HepG2 (cell line): ENCODE measurements around the gene ESRRB. TPM values are rescaled to one million over a fixed set of nuclear protein-coding genes. Genes with fewer than 3 reads are reported as not detected.

Experiments used
- ATF1 ChIP-seq: IDR thresholded peaks from 2 replicates; pipeline ENCODE4 v1.6.1; 2016; ENCODE audit warnings: mild to moderate bottlenecking, control low read depth
- CEBPB ChIP-seq: IDR thresholded peaks from 2 replicates; pipeline ENCODE4 v1.6.1; 2011; ENCODE audit warnings: low read depth, low read length, improper control_type of control experiment, borderline replicate concordance
- DNMT1 ChIP-seq: sonication (generic); formaldehyde crosslinking; IDR thresholded peaks from 2 replicates; pipeline ENCODE4 v1.5.1; 2020; ENCODE audit warnings: mild to moderate bottlenecking, missing genetic modification reagents
- EP300 ChIP-seq, 3 experiments: sonication (generic) in 1 of 3; formaldehyde crosslinking in 1 of 3; IDR thresholded peaks; 2 replicates each; pipeline versions ENCODE4 v1.5.1 to v1.6.1; 2011 to 2020; ENCODE audit warnings: low read depth in 2 of 3, low read length in 2 of 3, borderline replicate concordance in 1 of 3, improper control_type of control experiment in 1 of 3, mild to moderate bottlenecking in 1 of 3, missing genetic modification reagents in 1 of 3, moderate library complexity in 1 of 3
- ESRRA ChIP-seq: sonication (generic); formaldehyde crosslinking; IDR thresholded peaks from 2 replicates; pipeline ENCODE4 v1.5.1; 2020; ENCODE audit warnings: mild to moderate bottlenecking, low read depth, missing genetic modification reagents
- GFI1 ChIP-seq: sonication (generic); formaldehyde crosslinking; IDR thresholded peaks from 2 replicates; pipeline ENCODE4 v1.5.0; 2020; ENCODE audit warnings: missing genetic modification reagents, mild to moderate bottlenecking, borderline replicate concordance
- HDAC2 ChIP-seq: sonication (generic); formaldehyde crosslinking; IDR thresholded peaks from 2 replicates; pipeline ENCODE4 v1.4.0; 2020; ENCODE audit warnings: missing genetic modification reagents
- HIVEP1 ChIP-seq: sonication (generic); formaldehyde crosslinking; IDR thresholded peaks from 2 replicates; pipeline ENCODE4 v1.4.0; 2020; ENCODE audit warnings: mild to moderate bottlenecking, missing genetic modification reagents
- IKZF4 ChIP-seq: sonication (generic); formaldehyde crosslinking; IDR thresholded peaks from 2 replicates; pipeline ENCODE4 v1.5.1; 2020; ENCODE audit warnings: borderline replicate concordance, mild to moderate bottlenecking, low read depth, missing genetic modification reagents; ENCODE audit errors: not compliant biosample characterization
- ISX ChIP-seq: sonication (generic); formaldehyde crosslinking; conservative IDR thresholded peaks from 2 replicates; pipeline ENCODE4 v1.5.0; 2020; ENCODE audit warnings: missing genetic modification reagents
- KDM3A ChIP-seq: IDR thresholded peaks from 2 replicates; pipeline ENCODE4 v1.6.1; 2018; ENCODE audit warnings: low read depth, missing compliant biosample characterization
- RCOR2 ChIP-seq: IDR thresholded peaks from 2 replicates; pipeline ENCODE4 v1.6.1; 2016; ENCODE audit warnings: missing biosample characterization, missing genetic modification reagents
- RXRA ChIP-seq: sonication (generic); formaldehyde crosslinking; IDR thresholded peaks from 2 replicates; pipeline ENCODE4 v1.5.1; 2020; ENCODE audit warnings: missing genetic modification reagents
- RXRB ChIP-seq: IDR thresholded peaks from 2 replicates; pipeline ENCODE4 v1.6.1; 2016; ENCODE audit warnings: borderline replicate concordance, missing genetic modification reagents, missing compliant biosample characterization
- SMARCC2 ChIP-seq: fragments of 450-650 bp; IDR thresholded peaks from 2 replicates; pipeline ENCODE4 v1.6.1; 2017; ENCODE audit warnings: antibody characterized with exemption, mild to moderate bottlenecking
- STAT5B ChIP-seq: sonication (generic); formaldehyde crosslinking; IDR thresholded peaks from 2 replicates; pipeline ENCODE4 v1.4.0; 2020; ENCODE audit warnings: missing genetic modification reagents
- TAF1 ChIP-seq: sonication (generic); formaldehyde crosslinking; IDR thresholded peaks from 2 replicates; pipeline ENCODE4 v1.4.0; 2020; ENCODE audit warnings: missing genetic modification reagents
- TRIM22 ChIP-seq: fragments of 450-650 bp; IDR thresholded peaks from 2 replicates; pipeline ENCODE4 v1.6.1; 2017
- ZNF136 ChIP-seq: sonication (generic); formaldehyde crosslinking; IDR thresholded peaks from 2 replicates; pipeline ENCODE4 v1.8.1; 2022; ENCODE audit warnings: low read depth, mild to moderate bottlenecking, moderate library complexity, missing genetic modification reagents
- ZNF274 ChIP-seq: sonication (generic); formaldehyde crosslinking; IDR thresholded peaks from 2 replicates; pipeline ENCODE4 v1.5.1; 2020; ENCODE audit warnings: mild to moderate bottlenecking, missing genetic modification reagents
- ZNF34 ChIP-seq: sonication (generic); formaldehyde crosslinking; IDR thresholded peaks from 2 replicates; pipeline ENCODE4 v1.4.0; 2020; ENCODE audit warnings: mild to moderate bottlenecking, missing genetic modification reagents, borderline replicate concordance
- ZNF496 ChIP-seq: sonication (generic); formaldehyde crosslinking; IDR thresholded peaks from 2 replicates; pipeline ENCODE4 v1.8.1; 2023; ENCODE audit warnings: mild to moderate bottlenecking, moderate library complexity, missing genetic modification reagents; ENCODE audit not compliant: insufficient replicate concordance
- ZNF562 ChIP-seq: sonication (generic); formaldehyde crosslinking; IDR thresholded peaks from 2 replicates; pipeline ENCODE4 v1.8.0; 2022; ENCODE audit warnings: missing genetic modification reagents, borderline replicate concordance
- ZNF589 ChIP-seq: sonication (generic); formaldehyde crosslinking; conservative IDR thresholded peaks from 2 replicates; pipeline ENCODE4 v1.8.0; 2022; ENCODE audit warnings: mild to moderate bottlenecking, moderate library complexity, missing genetic modification reagents
- ZNF720 ChIP-seq: sonication (generic); formaldehyde crosslinking; IDR thresholded peaks from 2 replicates; pipeline ENCODE4 v1.4.0; 2020; ENCODE audit warnings: missing genetic modification reagents
- ZNF816 ChIP-seq: sonication (generic); formaldehyde crosslinking; IDR thresholded peaks from 2 replicates; pipeline ENCODE4 v1.8.0; 2022; ENCODE audit warnings: missing genetic modification reagents, mild to moderate bottlenecking, borderline replicate concordance
- polyA plus RNA-seq, 8 experiments: library from polyadenylated mRNA; depleted of rRNA in 3 of 8; stranded (reverse) in 7 of 8; unstranded in 1 of 8; fragments of >200 nt; fragmentation: Illumina TruSeq in 4 of 8; extraction: Trizol in 4 of 8; gene quantifications; 2 replicates each; pipeline versions ENCODE4 v1.2.1 to v1.2.3, GENCODE V29; 2011 to 2016; ENCODE audit warnings: low read depth in 4 of 8, missing spikeins in 1 of 8, mixed read lengths in 1 of 8; ENCODE audit not compliant: insufficient read depth in 1 of 8
- total RNA-seq, 5 experiments: library from RNA; depleted of rRNA; stranded (reverse); fragments of >200 nt; fragmentation: Illumina TruSeq; extraction: Trizol; gene quantifications; 2 replicates each; pipeline ENCODE4 v1.2.3, GENCODE V29; 2016; ENCODE audit warnings: low read depth in 1 of 5
- TF ChIP-seq, protein P1 (sequence below): IDR thresholded peaks from 2 replicates; pipeline ENCODE4 v1.6.1; 2016; ENCODE audit warnings: missing genetic modification reagents, missing compliant biosample characterization
- TF ChIP-seq, protein P2 (sequence below): sonication (generic); formaldehyde crosslinking; IDR thresholded peaks from 2 replicates; pipeline ENCODE4 v1.4.0; 2020; ENCODE audit warnings: missing genetic modification reagents

ESRRB gene
- total and polyA plus RNA-seq, 2 of the 13 experiments (the other 11 are each of a cell fraction or from before 2014, with no cell fraction given), result 0.04 to 0.33 TPM

DNA sequence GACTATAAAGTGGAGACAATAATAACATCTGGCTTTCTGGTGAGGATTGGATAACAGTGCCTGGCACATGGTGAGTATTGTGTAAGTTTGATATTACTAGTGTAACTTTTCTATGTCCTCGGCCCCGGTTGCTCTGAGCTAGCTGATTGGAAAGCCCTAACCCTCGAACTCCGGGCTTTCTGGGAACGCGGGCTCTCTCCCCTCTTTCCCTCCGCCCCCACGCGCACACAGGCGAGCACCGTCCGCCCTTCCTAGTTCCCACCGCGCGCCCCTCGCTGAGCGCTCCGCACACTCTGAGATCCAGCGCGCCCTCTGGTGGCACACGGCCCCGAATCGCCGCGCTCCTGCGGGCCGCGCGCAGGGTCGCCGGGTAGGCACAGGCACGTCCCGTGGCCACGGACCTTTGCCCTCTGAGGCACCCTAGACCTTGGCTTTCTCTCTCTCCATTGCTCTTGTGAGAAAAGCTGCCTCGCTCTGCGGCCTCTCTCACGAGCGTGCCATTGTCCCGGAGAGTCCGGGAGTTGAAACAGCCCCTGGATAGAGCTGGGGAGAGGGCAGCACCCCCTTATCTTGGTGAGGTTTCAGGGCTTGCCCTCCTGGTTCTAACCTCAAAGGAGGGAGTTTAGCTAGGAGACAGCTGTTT is 23.2 kb upstream of the ESRRB start (continued):
- no peak for TF ChIP-seq ATF1 (CRISPR knock-in tag)
- TF ChIP-seq ZNF816 (CRISPR knock-in tag), result no peak
- TF ChIP-seq HIVEP1 (CRISPR knock-in tag), result no peak
- TF ChIP-seq CEBPB, result no peak
- TF ChIP-seq HDAC2 (CRISPR knock-in tag), result peak; percentile 50; the same call in 1 of the 2 replicates
- no peak for TF ChIP-seq SMARCC2
- TF ChIP-seq KDM3A, result no peak
- no peak for TF ChIP-seq IKZF4 (CRISPR knock-in tag)
- no peak for TF ChIP-seq ISX
- TF ChIP-seq, protein P1, sequence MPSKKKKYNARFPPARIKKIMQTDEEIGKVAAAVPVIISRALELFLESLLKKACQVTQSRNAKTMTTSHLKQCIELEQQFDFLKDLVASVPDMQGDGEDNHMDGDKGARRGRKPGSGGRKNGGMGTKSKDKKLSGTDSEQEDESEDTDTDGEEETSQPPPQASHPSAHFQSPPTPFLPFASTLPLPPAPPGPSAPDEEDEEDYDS (CRISPR knock-in tag), result no peak
- TF ChIP-seq ZNF496 (CRISPR knock-in tag), result no peak
- TF ChIP-seq ZNF720 (CRISPR knock-in tag), result no peak
- TF ChIP-seq ZNF562 (CRISPR knock-in tag), result no peak
- TF ChIP-seq RXRB (CRISPR knock-in tag), result no peak
- TF ChIP-seq, protein P2, sequence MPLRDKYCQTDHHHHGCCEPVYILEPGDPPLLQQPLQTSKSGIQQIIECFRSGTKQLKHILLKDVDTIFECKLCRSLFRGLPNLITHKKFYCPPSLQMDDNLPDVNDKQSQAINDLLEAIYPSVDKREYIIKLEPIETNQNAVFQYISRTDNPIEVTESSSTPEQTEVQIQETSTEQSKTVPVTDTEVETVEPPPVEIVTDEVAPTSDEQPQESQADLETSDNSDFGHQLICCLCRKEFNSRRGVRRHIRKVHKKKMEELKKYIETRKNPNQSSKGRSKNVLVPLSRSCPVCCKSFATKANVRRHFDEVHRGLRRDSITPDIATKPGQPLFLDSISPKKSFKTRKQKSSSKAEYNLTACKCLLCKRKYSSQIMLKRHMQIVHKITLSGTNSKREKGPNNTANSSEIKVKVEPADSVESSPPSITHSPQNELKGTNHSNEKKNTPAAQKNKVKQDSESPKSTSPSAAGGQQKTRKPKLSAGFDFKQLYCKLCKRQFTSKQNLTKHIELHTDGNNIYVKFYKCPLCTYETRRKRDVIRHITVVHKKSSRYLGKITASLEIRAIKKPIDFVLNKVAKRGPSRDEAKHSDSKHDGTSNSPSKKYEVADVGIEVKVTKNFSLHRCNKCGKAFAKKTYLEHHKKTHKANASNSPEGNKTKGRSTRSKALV, result peak; percentile 90
- TF ChIP-seq TRIM22, result no peak
- TF ChIP-seq TAF1 (CRISPR knock-in tag), result no peak
- 0 out of 2 replicates have a peak, but pooled peaks have one; percentile 86 for TF ChIP-seq ZNF34 (CRISPR knock-in tag)
- no peak for TF ChIP-seq RCOR2 (CRISPR knock-in tag)
- TF ChIP-seq ZNF589 (CRISPR knock-in tag), result peak; percentile 62; the same call in 1 of the 2 replicates
- peak; percentile 41; the same call in 1 of the 2 replicates for TF ChIP-seq RXRA
- peak; percentile 46; the same call in 1 of the 2 replicates for TF ChIP-seq ESRRA (CRISPR knock-in tag)
- no peak for TF ChIP-seq EP300 (IDR thresholded peaks at IDR 0.05; ENCODE audit: low read depth in 2 of 2, low read length in 2 of 2)
- no peak for TF ChIP-seq EP300 (CRISPR knock-in tag; IDR thresholded peaks at IDR 0.05; ENCODE audit: borderline replicate concordance)
- no peak for TF ChIP-seq STAT5B (CRISPR knock-in tag)
- TF ChIP-seq ZNF274 (CRISPR knock-in tag), result no peak
- peak; percentile 69; the same call in 1 of the 2 replicates for TF ChIP-seq DNMT1 (CRISPR knock-in tag)
- no peak for TF ChIP-seq GFI1 (CRISPR knock-in tag)
- no peak for TF ChIP-seq ZNF136 (CRISPR knock-in tag)
